Esophagus (tissue), 2 donors: ENCODE results near the gene DCXR. TPM values are rescaled to one million over a fixed set of nuclear protein-coding genes. Genes with fewer than 3 reads are reported as not detected.

Source experiments
- H3K27ac ChIP-seq, 2 donors: one replicate each; pipeline ENCODE4 v1.5.1; 2013; ENCODE audit warnings: low read depth in 2 of 2, mild to moderate bottlenecking in 2 of 2, inconsistent platforms in 1 of 2, low read length in 1 of 2, moderate library complexity in 1 of 2
- H3K27me3 ChIP-seq, 2 donors: one replicate each; pipeline ENCODE4 v1.6.1; 2013; ENCODE audit warnings: low read length in 2 of 2, control low read depth in 1 of 2, mild to moderate bottlenecking in 1 of 2; ENCODE audit not compliant: insufficient read depth in 2 of 2, control insufficient read depth in 1 of 2
- H3K36me3 ChIP-seq, 2 donors: one replicate each; pipeline ENCODE4 v1.6.1; 2013; ENCODE audit warnings: low read length in 1 of 2; ENCODE audit not compliant: control insufficient read depth in 2 of 2, insufficient read depth in 2 of 2
- H3K4me1 ChIP-seq, 2 donors: one replicate each; pipeline ENCODE4 v1.6.1; 2013; ENCODE audit warnings: low read length in 1 of 2; ENCODE audit not compliant: control insufficient read depth in 2 of 2, insufficient read depth in 2 of 2
- H3K4me3 ChIP-seq, 2 donors: one replicate each; pipeline ENCODE4 v1.5.1; 2013; ENCODE audit warnings: low read length in 2 of 2, mild to moderate bottlenecking in 2 of 2, low read depth in 1 of 2, moderate library complexity in 1 of 2
- H3K9me3 ChIP-seq, 2 donors: one replicate each; pipeline ENCODE4 v1.6.1; 2013; ENCODE audit warnings: mild to moderate bottlenecking in 2 of 2, low read depth in 1 of 2, low read length in 1 of 2, moderate library complexity in 1 of 2; ENCODE audit not compliant: control insufficient read depth in 2 of 2, insufficient read depth in 1 of 2
- WGBS, 2 donors: extraction: QIAGEN DNeasy Blood & Tissue Kit; methylation state at CpG; one replicate each; pipeline ENCODE4 v1.1.7; 2013; 5-methylcytosine and 5-hydroxymethylcytosine counted together
- polyA plus RNA-seq, 2 donors: library from polyadenylated mRNA; stranded (reverse); fragments of 200-250 nt; gene quantifications; one replicate each; pipeline ENCODE4 v1.2.3, GENCODE V29; 2013
- donor health status: healthy with polysubstance abuse.
- donor health status: Bipolar disorder and iron deficiency.

The DCXR gene
- polyA plus RNA-seq, 2 donors = 136 to 145 TPM

GRCh38 chr17:82081546-82081945 is 44.0 kb upstream of the DCXR start:
- H3K4me1 ChIP-seq = no peaks in the 10 kb centered on the region
- H3K27ac ChIP-seq = no peak overlapping the region
- peaks cover 27 to 77% of the 10 kb centered on the region in 2 donors for H3K36me3 ChIP-seq
- no peaks in the 10 kb centered on the region for H3K27me3 ChIP-seq
- WGBS, 2 donors = 90 to 96% methylated on average over 14 to 20 of the region's 20 CpGs
- H3K4me3 ChIP-seq = no peak overlapping the region
- H3K9me3 ChIP-seq = no peaks in the 10 kb centered on the region

- Histone ChIP-seq H3K36me3 (peaks cover 24 to 71% of the 10 kb centered on the region in 2 donors), H3K9me3 (no peaks in the 10 kb centered on the region), H3K4me1 (no peaks in the 10 kb centered on the region), H3K4me3 (no peak overlapping the region), H3K27ac (no peak overlapping the region), H3K27me3 (no peaks in the 10 kb centered on the region)
- 93% methylated on average over 43 to 44 of the region's 44 CpGs for whole genome bisulfite sequencing, 2 donors
Observed at GRCh38 chr17:82080789-82081464, 43.4 kb upstream of the DCXR start.

- Histone ChIP-seq H3K4me3 (no peak overlapping the region), H3K27ac (no peak overlapping the region), H3K27me3 (no peaks in the 10 kb centered on the region), H3K36me3 (peaks cover 21 to 63% of the 10 kb centered on the region in 2 donors), H3K9me3 (no peaks in the 10 kb centered on the region), H3K4me1 (no peaks in the 10 kb centered on the region)
- 89 to 91% methylated on average over 36 of the region's 36 CpGs for WGBS, 2 donors
Observed at GRCh38 chr17:82080048-82080788, 42.7 kb upstream of the DCXR start.

GRCh38 chr17:82079001-82079677 is 41.6 kb upstream of the DCXR start:
- no peaks in the 10 kb centered on the region for H3K27me3 ChIP-seq
- peaks cover 20 to 53% of the 10 kb centered on the region in 2 donors for H3K36me3 ChIP-seq
- WGBS, 2 donors = 91 to 95% methylated on average over 46 to 47 of the region's 47 CpGs

GRCh38 chr17:82078433-82078832 is 40.9 kb upstream of the DCXR start:
- no peak overlapping the region for H3K27ac ChIP-seq

More at GRCh38 chr17:82079001-82079677, 41.6 kb upstream of the DCXR start:
- Histone ChIP-seq H3K4me3 (no peak overlapping the region), H3K4me1 (no peaks in the 10 kb centered on the region), H3K27ac (no peak overlapping the region), H3K9me3 (no peaks in the 10 kb centered on the region)

GRCh38 chr17:82077617-82078358 is 40.3 kb upstream of the DCXR start:
- Histone ChIP-seq H3K36me3 (peaks cover 15 to 39% of the 10 kb centered on the region in 2 donors), H3K27ac (no peak overlapping the region), H3K4me1 (no peaks in the 10 kb centered on the region), H3K9me3 (no peaks in the 10 kb centered on the region), H3K27me3 (no peaks in the 10 kb centered on the region), H3K4me3 (no peak overlapping the region)
- WGBS, 2 donors = 64 to 66% methylated on average over 27 to 28 of the region's 28 CpGs

More at GRCh38 chr17:82078433-82078832, 40.9 kb upstream of the DCXR start:
- WGBS, 2 donors = 91 to 97% methylated on average over 17 to 18 of the region's 18 CpGs
- Histone ChIP-seq H3K27me3 (no peaks in the 10 kb centered on the region), H3K36me3 (peaks cover 18 to 46% of the 10 kb centered on the region in 2 donors), H3K4me3 (no peak overlapping the region), H3K4me1 (no peaks in the 10 kb centered on the region), H3K9me3 (no peaks in the 10 kb centered on the region)

- H3K4me1 ChIP-seq = no peaks in the 10 kb centered on the region
- 74 to 86% methylated on average over 17 to 21 of the region's 21 CpGs for WGBS, 2 donors
- no peaks in the 10 kb centered on the region for H3K27me3 ChIP-seq
- H3K9me3 ChIP-seq = no peaks in the 10 kb centered on the region
- H3K27ac ChIP-seq = no peak overlapping the region
- no peak overlapping the region for H3K4me3 ChIP-seq
- H3K36me3 ChIP-seq = peaks cover 8 to 31% of the 10 kb centered on the region in 2 donors
Observed at GRCh38 chr17:82076785-82077591, 39.5 kb upstream of the DCXR start.

GRCh38 chr17:82076018-82076784 is 38.7 kb upstream of the DCXR start:
- Histone ChIP-seq H3K36me3 (peaks cover 7 to 25% of the 10 kb centered on the region in 2 donors), H3K9me3 (no peaks in the 10 kb centered on the region), H3K27ac (peak overlapping the region in 1 of 2 donors; percentile 18), H3K27me3 (no peaks in the 10 kb centered on the region), H3K4me3 (no peak overlapping the region), H3K4me1 (no peaks in the 10 kb centered on the region)
- 79 to 80% methylated on average over 25 of the region's 25 CpGs for WGBS, 2 donors
